SU-DHL-6 (cell line): Measurements from ENCODE around the gene ATP5F1D.

Experiments used
- H2AFZ ChIP-seq: fragments of 200-600 bp; sonication (generic); 2 replicates; pipeline ENCODE4 v1.6.1; 2014; ENCODE audit warnings: low read depth, mild to moderate bottlenecking, moderate library complexity, mixed read lengths, antibody characterized with exemption, low read length; ENCODE audit not compliant: severe bottlenecking
- H3F3A ChIP-seq: fragments of 200-600 bp; shearing (Covaris generic); 2 replicates; pipeline ENCODE4 v1.6.0; 2016; ENCODE audit warnings: antibody characterized with exemption, mild to moderate bottlenecking; ENCODE audit not compliant: insufficient read depth
- H3K27ac ChIP-seq: fragments of 200-600 bp; sonication (generic); 2 replicates; pipeline ENCODE4 v1.5.1; 2016; ENCODE audit warnings: low read depth, mild to moderate bottlenecking, low read length, moderate library complexity, mixed read lengths
- H3K27me3 ChIP-seq: fragments of 200-600 bp; sonication (generic), shearing (Covaris generic); 2 replicates; pipeline ENCODE4 v1.6.0; 2014; ENCODE audit warnings: mild to moderate bottlenecking, low read length
- H3K36me3 ChIP-seq: fragments of 200-600 bp; sonication (generic); 2 replicates; pipeline ENCODE4 v1.6.1; 2014; ENCODE audit warnings: mild to moderate bottlenecking, low read length, mixed read lengths
- H3K4me2 ChIP-seq: fragments of 300-600, 200-600 bp; shearing (Covaris generic), sonication (generic); 2 replicates; pipeline ENCODE4 v1.6.0; 2014; ENCODE audit warnings: low read length, low read depth, mild to moderate bottlenecking; ENCODE audit not compliant: poor library complexity, severe bottlenecking
- H3K4me3 ChIP-seq: fragments of 200-600 bp; sonication (generic); 2 replicates; pipeline ENCODE4 v1.5.1; 2014; ENCODE audit warnings: antibody characterized with exemption, low read length, mild to moderate bottlenecking, mixed read lengths; ENCODE audit not compliant: insufficient read depth, poor library complexity, severe bottlenecking
- H3K79me2 ChIP-seq: fragments of 200-600 bp; sonication (generic); 2 replicates; pipeline ENCODE4 v1.6.1; 2014; ENCODE audit warnings: mild to moderate bottlenecking, low read length, moderate library complexity; ENCODE audit not compliant: insufficient read depth
- H3K9ac ChIP-seq: fragments of 200-600 bp; sonication (generic); 2 replicates; pipeline ENCODE4 v1.7.0; 2014; ENCODE audit warnings: mild to moderate bottlenecking, low read length
- H3K9me2 ChIP-seq: fragments of 200-600 bp; sonication (generic); replicated peaks from 2 replicates; pipeline ENCODE4 v1.6.1; 2014; ENCODE audit warnings: low read length; ENCODE audit not compliant: insufficient read depth
- H3K9me3 ChIP-seq: fragments of 200-600 bp; sonication (generic); 2 replicates; pipeline ENCODE4 v1.6.1; 2014; ENCODE audit warnings: low read length, mixed read lengths; ENCODE audit not compliant: insufficient read depth
- H4K20me1 ChIP-seq: fragments of 200-600 bp; sonication (generic); 2 replicates; pipeline ENCODE4 v1.6.1; 2014; ENCODE audit warnings: low read depth, mild to moderate bottlenecking, antibody characterized with exemption, low read length, moderate library complexity, mixed read lengths
- CTCF ChIP-seq: fragments of 200-600 bp; sonication (generic); IDR thresholded peaks from one replicate; pipeline ENCODE4 v1.5.1; 2017; ENCODE audit warnings: antibody characterized with exemption, mild to moderate bottlenecking, low read length, moderate library complexity; ENCODE audit not compliant: insufficient read depth, poor library complexity, severe bottlenecking
- EZH2phosphoT487 ChIP-seq: fragments of 200-600 bp; sonication (generic), shearing (Covaris generic); conservative IDR thresholded peaks from 2 replicates; pipeline ENCODE4 v1.6.1; 2018; ENCODE audit warnings: mild to moderate bottlenecking, antibody characterized with exemption, low read length, moderate library complexity, mixed read lengths

The ATP5F1D gene

GRCh38 chr19:1224847-1225246, 16.7 kb upstream of the ATP5F1D start:
- H3K27me3 ChIP-seq = no peaks in the 10 kb centered on the region
- no peak for TF ChIP-seq CTCF
- TF ChIP-seq EZH2phosphoT487 = no peak
- no peaks in the 10 kb centered on the region for H4K20me1 ChIP-seq
- H3K27ac ChIP-seq = no peak overlapping the region
- H3F3A ChIP-seq = no peaks in the 10 kb centered on the region
- no peaks in the 10 kb centered on the region for H3K9me2 ChIP-seq
- H3K9ac ChIP-seq = no peak overlapping the region
- no peaks in the 10 kb centered on the region for H3K9me3 ChIP-seq
- no peaks in the 10 kb centered on the region for H3K79me2 ChIP-seq
- H2AFZ ChIP-seq = no peak overlapping the region
- no peak overlapping the region for H3K4me3 ChIP-seq
- H3K4me2 ChIP-seq = no peak overlapping the region
- H3K36me3 ChIP-seq = no peaks in the 10 kb centered on the region

- H3K4me3 ChIP-seq = no peak overlapping the region
- H3K9me3 ChIP-seq = no peaks in the 10 kb centered on the region
- H3K9ac ChIP-seq = no peak overlapping the region
- H4K20me1 ChIP-seq = no peaks in the 10 kb centered on the region
- H3K4me2 ChIP-seq = no peak overlapping the region
- no peak for TF ChIP-seq EZH2phosphoT487
- H3F3A ChIP-seq = no peaks in the 10 kb centered on the region
- no peaks in the 10 kb centered on the region for H3K9me2 ChIP-seq
- no peak overlapping the region for H2AFZ ChIP-seq
- no peaks in the 10 kb centered on the region for H3K36me3 ChIP-seq
- H3K27ac ChIP-seq = no peak overlapping the region
- no peaks in the 10 kb centered on the region for H3K79me2 ChIP-seq
- H3K27me3 ChIP-seq = no peaks in the 10 kb centered on the region
Measured at GRCh38 chr19:1225440-1226226, 15.9 kb upstream of the ATP5F1D start.

- no peaks in the 10 kb centered on the region for H3F3A ChIP-seq
- H3K4me2 ChIP-seq = no peak overlapping the region
- H3K36me3 ChIP-seq = no peaks in the 10 kb centered on the region
- H3K27ac ChIP-seq = no peak overlapping the region
- H3K9ac ChIP-seq = no peak overlapping the region
- H3K9me3 ChIP-seq = no peaks in the 10 kb centered on the region
- H3K79me2 ChIP-seq = no peaks in the 10 kb centered on the region
- TF ChIP-seq EZH2phosphoT487 (no peak), CTCF (no peak)
- no peaks in the 10 kb centered on the region for H3K9me2 ChIP-seq
- no peaks in the 10 kb centered on the region for H4K20me1 ChIP-seq
- H3K4me3 ChIP-seq = no peak overlapping the region
- no peaks in the 10 kb centered on the region for H3K27me3 ChIP-seq
- no peak overlapping the region for H2AFZ ChIP-seq
Measured at GRCh38 chr19:1226227-1226518, 15.4 kb upstream of the ATP5F1D start.

GRCh38 chr19:1226522-1227303, 14.8 kb upstream of the ATP5F1D start:
- H4K20me1 ChIP-seq = no peaks in the 10 kb centered on the region
- H3K4me3 ChIP-seq = no peak overlapping the region
- no peak overlapping the region for H3K4me2 ChIP-seq
- no peak for TF ChIP-seq EZH2phosphoT487
- no peak for TF ChIP-seq CTCF
- H3K27ac ChIP-seq = no peak overlapping the region
- H3K79me2 ChIP-seq = no peaks in the 10 kb centered on the region
- H3K27me3 ChIP-seq = no peaks in the 10 kb centered on the region
- no peaks in the 10 kb centered on the region for H3K9me2 ChIP-seq
- H3K9ac ChIP-seq = no peak overlapping the region
- H2AFZ ChIP-seq = no peak overlapping the region
- H3K9me3 ChIP-seq = no peaks in the 10 kb centered on the region
- H3F3A ChIP-seq = no peaks in the 10 kb centered on the region
- no peaks in the 10 kb centered on the region for H3K36me3 ChIP-seq
